ENCODE results near the gene ARID4B. TPM values are rescaled to one million over a fixed set of nuclear protein-coding genes. Genes with fewer than 3 reads are reported as not detected.
"Not testable (repeated sequence)": the region's sequence is repeated elsewhere in the genome, so short reads cannot be mapped to it uniquely, and the experiment has no call there.

Gene ARID4B
- total RNA-seq, 1 experiment from 2014 or later = 10.8 TPM

DNA sequence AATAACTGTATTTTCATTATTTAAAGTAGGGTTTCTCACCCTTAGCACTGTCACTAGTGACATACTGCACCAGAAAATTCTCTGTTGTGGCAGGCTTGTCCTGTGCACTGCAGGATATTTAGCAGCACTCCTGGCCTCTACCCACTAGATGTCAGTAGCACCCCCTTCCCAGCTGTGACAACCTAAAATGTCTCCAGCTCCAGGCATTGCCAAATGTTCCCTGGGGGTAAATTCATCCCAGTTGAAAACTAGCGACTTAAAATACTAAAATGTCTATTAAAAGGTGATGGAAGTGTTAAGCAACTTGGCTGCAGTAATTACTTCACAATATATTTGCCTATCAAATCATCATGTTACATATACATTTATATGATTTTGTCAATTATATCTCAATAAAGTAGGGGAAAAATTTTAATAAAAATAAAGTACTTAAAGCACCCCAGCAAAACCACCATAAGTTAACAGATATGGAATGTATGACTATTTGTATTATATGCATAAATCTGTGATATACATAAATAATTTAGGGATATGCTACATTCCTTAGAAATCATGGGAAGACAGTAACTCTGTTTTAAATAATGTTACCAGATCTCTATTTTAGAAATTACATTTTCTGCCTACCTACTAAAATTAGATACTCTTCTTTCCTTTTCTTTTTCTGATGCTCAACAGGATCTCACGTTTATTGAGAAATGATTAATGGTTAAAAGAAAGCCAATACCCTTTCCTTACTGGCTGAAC, 74.6 kb downstream of the ARID4B start:
- in situ Hi-C loops (cut with HindIII; ENCODE audit: low pct_unique_long_range_greater_than_20kb, low sequenced_read_pairs) = no loop called here
- DNase-seq (ENCODE audit: low read depth) = peak; percentile 42

DNA sequence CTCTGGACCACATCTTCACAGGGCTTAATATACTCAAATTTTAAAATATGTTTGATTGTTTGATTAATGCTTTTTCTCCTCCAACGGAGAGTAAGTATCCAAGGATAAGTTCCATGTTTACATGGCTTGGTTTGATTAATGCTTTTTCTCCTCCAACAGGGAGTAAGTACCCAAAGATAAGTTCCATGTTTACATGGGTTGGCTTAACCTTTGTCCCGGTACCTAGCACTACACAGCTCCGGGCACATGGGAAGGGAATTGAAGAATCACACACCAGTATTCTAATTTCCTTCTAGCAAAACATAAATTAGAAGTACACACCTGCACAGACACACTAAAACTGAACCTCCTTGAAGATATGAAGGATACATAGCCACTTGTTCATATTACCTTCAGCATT, 77.5 kb downstream of the ARID4B start:
- in situ Hi-C loops (cut with HindIII; ENCODE audit: low pct_unique_long_range_greater_than_20kb, low sequenced_read_pairs) = no loop called here
- no peak for DNase-seq (ENCODE audit: low read depth)

DNA sequence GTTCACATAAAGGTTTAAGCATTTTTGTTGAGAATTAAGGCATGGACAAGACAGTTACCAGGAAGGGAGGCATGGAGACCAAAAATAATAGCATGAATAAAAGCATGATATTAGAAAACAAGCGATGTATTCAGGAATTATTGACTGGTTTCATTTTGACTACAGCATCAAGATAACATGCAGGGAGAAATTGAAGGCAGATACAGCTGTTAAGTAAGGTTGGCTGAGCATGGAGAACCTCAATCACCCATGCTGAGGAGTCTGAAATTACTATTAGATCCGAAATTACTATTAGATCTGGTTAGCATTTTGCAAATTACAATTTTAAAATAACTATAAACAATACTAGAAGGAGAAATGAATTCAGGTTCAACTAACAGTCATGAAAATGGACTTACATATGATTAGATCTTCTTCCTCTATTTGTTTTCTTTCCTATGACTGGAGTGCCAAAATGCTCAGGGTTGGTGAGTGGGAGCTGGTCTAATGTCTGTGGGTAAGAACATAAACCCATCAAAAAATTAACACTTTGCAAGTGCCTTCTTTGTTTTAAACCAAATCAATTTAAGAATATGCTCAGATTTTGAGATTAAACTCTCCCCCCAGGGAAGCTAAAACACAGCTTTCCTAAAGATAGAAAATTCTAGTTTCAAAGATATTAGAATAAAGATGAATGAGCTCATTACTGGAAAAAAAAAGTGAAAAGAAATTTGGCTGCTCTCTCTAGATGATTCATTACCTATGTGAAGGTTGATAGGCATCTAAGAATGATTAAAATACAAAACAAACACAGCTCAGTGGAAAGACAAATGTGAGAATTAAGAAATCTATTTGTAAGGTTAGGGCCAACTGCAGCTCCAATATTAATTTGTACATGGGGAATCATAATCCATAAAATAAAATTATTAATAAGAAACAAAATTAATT, 81.7 kb downstream of the ARID4B start:
- in situ Hi-C loops (cut with HindIII; ENCODE audit: low pct_unique_long_range_greater_than_20kb, low sequenced_read_pairs) = no loop called here
- DNase-seq (ENCODE audit: low read depth) = no peak

DNA sequence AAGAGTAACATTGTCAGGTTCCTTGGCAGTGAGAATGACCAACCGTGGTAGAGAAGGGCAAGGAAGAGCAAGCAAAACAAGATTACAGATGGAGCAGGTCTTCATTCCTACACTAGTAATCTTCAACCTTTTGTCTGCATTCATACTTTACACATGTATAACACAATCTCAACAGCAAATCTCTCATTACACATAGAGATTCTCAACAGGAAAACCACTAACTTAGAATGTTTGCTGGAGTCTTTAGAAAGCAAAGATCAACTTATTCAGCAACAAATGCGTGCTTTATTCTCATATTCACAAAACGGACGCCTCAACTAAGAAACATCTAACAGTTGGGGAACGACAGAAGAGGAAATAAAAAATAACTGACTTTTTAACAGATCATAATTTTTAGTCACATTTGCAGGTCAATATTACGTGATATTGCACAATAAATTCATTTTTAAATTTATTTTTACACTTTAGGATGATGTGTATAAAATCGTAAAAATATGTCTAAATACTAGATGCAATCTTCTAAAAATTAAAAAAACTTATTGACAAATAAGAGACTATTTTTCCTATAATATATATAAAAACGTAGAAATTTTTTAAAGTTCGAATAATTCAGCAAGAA, 82.9 kb downstream of the ARID4B start:
- in situ Hi-C loops (cut with HindIII; ENCODE audit: low pct_unique_long_range_greater_than_20kb, low sequenced_read_pairs) = no loop called here
- no peak for DNase-seq (ENCODE audit: low read depth)

DNA sequence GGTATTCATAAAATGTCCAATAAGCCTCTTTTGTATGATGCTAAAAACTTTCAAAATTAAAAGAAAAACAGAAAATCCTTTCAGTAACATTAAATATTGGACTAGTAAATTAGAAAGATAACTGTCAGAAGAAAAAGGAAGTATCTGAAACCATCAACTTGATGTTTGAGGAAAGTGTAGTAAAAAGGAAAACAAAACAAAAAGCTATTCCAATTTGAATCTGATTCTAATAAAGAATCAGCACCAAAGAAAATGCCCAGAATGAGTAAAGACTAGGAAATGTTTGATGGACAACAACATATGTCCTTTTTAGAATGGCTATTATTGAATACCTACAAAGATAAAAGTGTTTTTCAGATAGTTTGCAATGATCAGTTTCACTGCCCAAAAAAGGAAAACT, 87.0 kb downstream of the ARID4B start:
- in situ Hi-C loops (cut with HindIII; ENCODE audit: low pct_unique_long_range_greater_than_20kb, low sequenced_read_pairs) = no loop called here
- DNase-seq (ENCODE audit: low read depth) = no peak

DNA sequence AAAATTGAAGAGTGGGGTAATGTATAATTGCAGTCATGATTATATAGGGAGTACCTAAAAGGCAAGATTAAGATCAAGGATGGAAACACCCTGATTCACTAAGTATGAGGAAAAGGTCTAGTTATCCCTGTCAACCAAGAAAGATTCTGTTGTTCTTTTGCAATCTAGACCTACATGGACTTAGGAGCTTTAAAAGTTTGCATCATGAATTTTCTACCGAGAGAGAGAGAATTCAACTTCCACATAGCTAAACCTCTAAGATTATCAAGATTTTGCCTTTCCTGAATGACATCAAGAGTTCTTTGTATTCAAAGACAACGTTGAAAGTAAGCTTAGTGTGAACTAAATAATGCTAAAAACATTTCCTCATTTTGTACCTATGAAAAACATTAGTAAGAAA, 88.1 kb downstream of the ARID4B start:
- DNase-seq (ENCODE audit: low read depth) = peak; percentile 10
- in situ Hi-C loops (cut with HindIII; ENCODE audit: low pct_unique_long_range_greater_than_20kb, low sequenced_read_pairs) = no loop called here

DNA sequence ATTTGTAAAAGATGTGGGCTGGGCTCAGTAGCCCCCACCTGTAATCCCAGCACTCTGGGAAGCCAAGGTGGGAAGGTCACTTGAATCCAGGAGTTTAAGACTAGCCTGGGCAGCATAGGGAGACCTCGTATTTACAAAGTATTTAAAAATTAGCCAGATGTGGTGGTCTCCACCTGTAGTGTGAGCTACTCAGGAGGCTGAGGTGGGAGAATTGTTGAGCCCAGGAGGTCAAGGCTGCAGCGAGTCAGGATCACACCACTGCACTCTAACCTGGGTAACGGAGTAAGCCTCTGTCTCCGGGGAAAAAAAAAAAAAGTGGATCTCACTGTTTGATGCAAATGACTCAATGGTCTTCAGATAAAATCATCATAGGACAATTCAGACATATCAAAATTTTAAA, 89.4 kb downstream of the ARID4B start:
- in situ Hi-C loops (cut with HindIII; ENCODE audit: low pct_unique_long_range_greater_than_20kb, low sequenced_read_pairs) = no loop called here
- DNase-seq (ENCODE audit: low read depth) = no peak

DNA sequence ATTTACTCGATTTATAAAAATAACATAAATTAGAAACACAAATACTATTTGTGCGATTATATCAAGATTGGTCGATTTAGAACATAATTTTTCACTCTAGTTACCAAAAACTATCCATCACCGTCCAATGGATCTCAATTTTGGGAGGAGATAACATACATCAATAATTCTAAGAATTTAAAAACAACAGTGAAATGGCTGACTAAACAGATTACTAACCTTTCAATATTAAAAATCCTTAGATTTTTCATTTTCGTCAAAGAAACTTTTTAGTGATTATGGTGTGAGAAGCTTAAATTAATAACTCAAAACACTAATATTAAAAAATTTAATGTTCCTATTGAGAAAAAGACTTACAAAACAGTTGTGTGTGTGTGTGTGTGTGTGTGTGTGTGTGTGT, 91.9 kb downstream of the ARID4B start:
- in situ Hi-C loops (cut with HindIII; ENCODE audit: low pct_unique_long_range_greater_than_20kb, low sequenced_read_pairs) = no loop called here
- no peak for DNase-seq (ENCODE audit: low read depth)

DNA sequence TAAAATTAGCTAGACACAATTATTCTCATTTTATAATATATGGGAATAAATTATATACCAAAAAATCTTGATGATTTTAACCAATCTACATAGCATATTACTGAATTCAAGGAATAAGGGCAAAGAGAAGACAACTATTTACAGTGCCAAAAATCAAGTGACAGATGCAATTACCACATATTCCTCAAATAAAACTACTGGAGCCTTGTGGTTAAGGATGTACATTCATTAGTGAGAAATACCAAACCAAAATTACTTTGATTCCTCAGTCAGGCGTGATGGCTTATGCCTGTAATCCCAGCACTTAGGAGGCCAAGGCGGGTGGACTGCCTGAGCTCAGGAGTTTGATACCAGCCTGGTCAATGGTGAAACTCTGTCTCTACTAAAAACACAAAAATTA, 98.1 kb downstream of the ARID4B start:
- DNase-seq (ENCODE audit: low read depth) = no peak
- in situ Hi-C loops (cut with HindIII; ENCODE audit: low pct_unique_long_range_greater_than_20kb, low sequenced_read_pairs) = no loop called here

DNA sequence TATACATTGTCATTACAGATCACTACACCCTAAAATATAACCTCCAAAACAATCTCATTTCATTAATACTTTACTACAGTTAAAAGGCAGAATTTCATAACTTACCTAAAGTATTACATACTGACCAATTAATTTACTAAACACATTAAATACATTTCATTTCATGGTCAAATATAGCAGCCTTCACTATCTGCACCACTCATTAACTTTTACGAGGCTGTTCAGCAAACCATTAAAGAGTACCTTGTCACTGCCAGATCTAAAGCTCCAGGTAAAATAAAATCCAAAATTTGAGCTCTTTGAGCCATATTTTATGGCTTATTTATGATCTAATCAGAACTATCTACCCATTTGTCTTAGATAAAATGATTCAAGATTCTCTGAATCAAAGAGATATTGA, 100.6 kb downstream of the ARID4B start:
- in situ Hi-C loops (cut with HindIII; ENCODE audit: low pct_unique_long_range_greater_than_20kb, low sequenced_read_pairs) = no loop called here
- DNase-seq (ENCODE audit: low read depth) = no peak

DNA sequence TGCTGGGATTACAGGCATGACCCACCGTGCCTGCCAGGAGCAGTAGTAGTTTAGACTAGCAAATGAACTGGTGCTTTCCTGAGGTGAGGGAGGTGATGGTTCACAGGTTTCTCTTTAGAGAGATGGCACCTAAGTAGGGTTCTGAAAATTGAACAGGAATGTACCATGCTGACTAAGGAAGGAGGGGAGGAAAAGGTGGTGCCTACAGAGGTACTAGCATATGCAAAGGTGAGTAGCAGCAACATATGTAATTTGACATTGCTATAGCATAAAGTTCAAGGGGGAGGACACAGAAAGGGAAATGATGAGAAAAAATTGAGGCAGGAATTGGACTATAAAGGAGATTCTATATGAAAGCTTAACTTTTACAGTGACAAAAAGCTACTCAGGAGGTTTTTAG, 101.0 kb downstream of the ARID4B start:
- DNase-seq (ENCODE audit: low read depth) = no peak
- in situ Hi-C loops (cut with HindIII; ENCODE audit: low pct_unique_long_range_greater_than_20kb, low sequenced_read_pairs) = no loop called here

DNA sequence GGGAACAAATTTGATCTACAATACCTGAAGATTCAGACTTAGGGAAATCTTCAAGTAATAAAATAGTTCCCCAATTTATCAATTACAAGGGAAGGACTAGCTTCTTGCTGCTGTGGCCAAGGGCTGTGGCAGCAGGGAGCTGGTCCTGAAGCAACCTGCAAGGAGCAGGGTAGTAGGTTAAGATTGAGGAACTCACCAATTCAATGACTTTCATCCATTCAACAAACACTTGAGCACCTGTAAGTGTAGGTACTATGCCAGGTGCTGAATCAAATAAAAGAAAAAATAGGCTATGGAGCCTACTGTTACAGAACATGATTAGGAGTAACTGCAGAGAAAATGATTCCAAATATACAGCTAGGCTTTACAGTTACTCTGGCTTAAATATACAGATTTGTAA, 102.7 kb downstream of the ARID4B start:
- in situ Hi-C loops (cut with HindIII; ENCODE audit: low pct_unique_long_range_greater_than_20kb, low sequenced_read_pairs) = no loop called here

DNA sequence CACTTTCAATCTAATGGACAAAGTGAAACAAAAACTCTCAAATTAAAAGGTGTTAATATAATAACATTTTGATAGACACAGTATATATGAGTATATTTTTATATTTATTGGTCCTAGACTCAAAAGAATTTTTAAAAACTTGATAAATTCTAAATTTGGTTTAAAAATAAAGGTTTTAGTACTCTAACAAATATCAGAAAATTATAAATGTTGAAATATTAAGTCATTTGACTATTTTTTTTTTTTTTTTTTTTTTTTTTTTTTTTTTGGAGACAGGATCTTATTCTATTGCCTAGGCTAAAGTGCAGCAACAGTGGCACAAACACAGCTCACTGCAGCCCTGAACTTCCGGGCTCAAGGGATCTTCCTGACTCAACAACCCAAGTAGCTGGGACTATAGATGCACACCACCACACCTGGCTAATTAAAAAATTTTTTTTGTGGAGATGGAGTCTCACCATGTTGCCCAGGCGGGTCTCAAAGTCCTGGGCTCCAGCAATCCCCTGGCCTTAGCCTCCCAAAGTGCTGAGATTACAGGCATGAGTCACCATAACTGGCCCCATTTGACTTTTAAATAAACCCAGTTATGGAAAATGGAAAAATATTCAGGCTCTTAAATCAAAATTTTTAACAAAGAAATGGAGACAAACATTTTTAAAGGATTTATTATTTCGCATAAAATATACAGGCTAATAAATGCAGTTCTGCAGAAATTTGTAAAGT, 106.2 kb downstream of the ARID4B start:
- no peak for DNase-seq (ENCODE audit: low read depth)
- in situ Hi-C loops (cut with HindIII; ENCODE audit: low pct_unique_long_range_greater_than_20kb, low sequenced_read_pairs) = no loop called here

More for the DNA sequence above, 102.7 kb downstream of the ARID4B start:
- DNase-seq (ENCODE audit: low read depth) = no peak

DNA sequence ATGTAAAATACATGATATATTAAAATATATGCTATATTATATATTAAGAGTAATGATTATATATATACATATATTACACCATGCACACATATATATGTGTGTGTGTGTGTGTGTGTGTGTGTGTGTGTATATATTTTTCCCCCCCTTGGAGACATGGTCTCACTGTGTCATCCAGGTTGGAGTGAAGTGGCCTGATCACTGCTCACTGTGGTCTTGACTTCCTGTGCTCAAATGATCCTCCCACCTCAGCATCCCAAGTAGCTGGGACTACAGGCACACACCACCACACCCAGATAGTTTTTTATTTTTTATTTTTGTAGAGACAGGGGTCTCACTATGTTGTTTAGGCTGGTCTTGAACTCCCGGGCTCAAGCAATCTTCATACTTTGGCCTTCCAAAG, 112.5 kb downstream of the ARID4B start:
- in situ Hi-C loops (cut with HindIII; ENCODE audit: low pct_unique_long_range_greater_than_20kb, low sequenced_read_pairs) = no loop called here

DNA sequence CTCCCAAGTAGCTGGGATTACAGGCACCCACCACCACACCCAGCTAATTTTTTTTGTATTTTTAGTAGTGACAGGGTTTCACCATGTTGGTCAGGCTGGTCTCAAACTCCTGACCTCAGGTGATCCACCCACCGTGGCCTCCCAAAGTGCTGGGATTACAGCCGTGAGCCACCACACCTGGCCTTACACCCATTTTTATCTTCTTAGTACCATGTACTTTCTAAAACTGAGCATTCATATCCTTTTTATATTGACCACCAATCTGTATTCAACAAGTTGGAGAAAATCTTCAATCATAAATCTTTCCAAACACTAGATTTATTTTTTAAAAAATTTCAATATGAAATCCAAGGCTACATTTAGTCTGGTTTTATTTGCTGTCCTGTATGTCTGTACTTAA, 113.0 kb downstream of the ARID4B start:
- in situ Hi-C loops (cut with HindIII; ENCODE audit: low pct_unique_long_range_greater_than_20kb, low sequenced_read_pairs); DNase-seq (ENCODE audit: low read depth): not testable (repeated sequence)

More for the DNA sequence above, 112.5 kb downstream of the ARID4B start:
- DNase-seq (ENCODE audit: low read depth) = no peak

DNA sequence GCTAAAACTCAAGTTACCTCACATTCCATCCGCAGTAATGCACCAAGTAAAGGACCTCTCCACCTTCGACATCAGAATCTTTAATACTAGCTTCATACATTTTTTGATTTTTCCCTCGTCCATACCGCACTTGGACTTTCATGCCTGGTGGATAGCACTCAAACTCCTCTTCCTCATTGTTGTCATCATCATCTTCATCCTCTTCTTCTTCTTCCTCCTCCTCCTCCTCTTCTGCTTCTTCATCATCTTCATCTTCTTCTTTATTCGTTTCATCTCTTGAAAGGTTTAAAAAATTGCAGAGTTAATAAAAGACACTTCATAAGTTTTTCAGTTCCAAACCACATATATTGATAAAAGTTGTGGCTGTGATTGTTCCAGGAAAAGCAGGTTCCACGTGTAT, 114.2 kb downstream of the ARID4B start:
- DNase-seq (ENCODE audit: low read depth) = no peak
- in situ Hi-C loops (cut with HindIII; ENCODE audit: low pct_unique_long_range_greater_than_20kb, low sequenced_read_pairs) = no loop called here

DNA sequence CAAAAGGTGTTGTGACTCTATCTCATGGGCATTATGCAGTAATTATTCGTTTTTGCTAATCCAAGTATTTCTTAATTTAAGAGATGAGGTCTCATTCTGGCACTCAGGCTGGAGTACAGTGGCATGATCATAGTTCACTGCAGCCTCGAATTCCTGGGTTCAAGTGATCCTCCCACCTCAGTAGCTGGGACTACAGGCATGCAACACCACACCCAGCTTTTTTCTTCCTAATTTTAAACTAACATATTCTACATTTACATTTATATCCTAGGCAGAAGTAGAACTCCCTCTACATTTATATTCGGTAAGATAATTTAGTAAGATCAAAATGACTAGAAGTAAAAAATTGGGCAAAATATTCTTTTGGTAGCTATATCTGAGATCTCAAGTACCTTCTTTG, 116.5 kb downstream of the ARID4B start:
- in situ Hi-C loops (cut with HindIII; ENCODE audit: low pct_unique_long_range_greater_than_20kb, low sequenced_read_pairs) = no loop called here

DNA sequence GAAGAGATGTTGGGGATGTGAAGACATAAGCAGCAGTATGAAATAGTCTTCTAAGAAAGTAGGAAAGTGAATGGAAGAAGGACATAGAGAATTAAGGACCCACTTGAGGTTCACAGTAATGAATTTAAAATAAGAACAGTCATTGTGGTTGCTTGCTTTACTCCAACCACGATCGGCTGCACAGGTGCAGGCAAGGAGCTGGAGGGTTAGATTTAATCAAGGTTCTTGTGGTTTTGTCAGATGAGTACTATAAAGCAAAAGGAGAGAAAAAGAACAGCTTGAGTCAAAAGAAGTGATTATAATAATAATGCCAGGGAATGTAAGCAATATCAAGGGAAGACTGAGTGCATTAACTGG, 120.8 kb downstream of the ARID4B start:
- in situ Hi-C loops (cut with HindIII; ENCODE audit: low pct_unique_long_range_greater_than_20kb, low sequenced_read_pairs) = no loop called here

More for the DNA sequence above, 116.5 kb downstream of the ARID4B start:
- no peak for DNase-seq (ENCODE audit: low read depth)

More for the DNA sequence above, 120.8 kb downstream of the ARID4B start:
- DNase-seq (ENCODE audit: low read depth) = no peak
